ENCODE results near the gene ATP6V1A. TPM values are rescaled to one million over a fixed set of nuclear protein-coding genes. Genes with fewer than 3 reads are reported as not detected.
A peak's percentile ranks its signal among the peaks of the same experiment; 100 is the strongest.

ATP6V1A gene
- total and polyA plus RNA-seq, 2 donors, result 30.0 to 39.6 TPM

DNA sequence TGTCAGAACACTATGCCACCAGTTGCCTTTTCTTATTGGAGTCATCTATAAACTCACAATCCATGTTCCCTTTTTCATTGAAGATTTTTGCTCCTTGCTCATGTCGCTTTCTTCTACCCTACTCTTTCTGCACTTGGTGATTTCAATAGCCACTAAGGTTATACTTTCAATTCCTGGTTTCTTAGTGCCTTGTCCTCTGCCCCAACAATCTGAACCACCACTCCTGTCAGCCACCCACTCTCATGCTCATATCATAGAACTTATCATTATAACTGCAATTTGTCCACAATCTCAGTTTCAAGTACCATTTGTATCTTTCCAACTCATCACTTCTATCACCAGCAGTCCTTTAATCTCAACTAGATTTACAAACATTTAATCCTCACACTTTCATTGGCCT lies 81.8 kb downstream of the ATP6V1A start:
- no peaks in the 10 kb centered on the region for H3K27me3 ChIP-seq (ENCODE audit: control insufficient read depth in 2 of 2, insufficient read depth in 1 of 2, low read length in 1 of 2)
- no peak for DNase-seq (ENCODE audit: low read depth in 6 of 9, low spot score in 9 of 9)
- H3K27ac ChIP-seq (ENCODE audit: low read depth in 1 of 2, low read length in 1 of 2), result no peak overlapping the region
- no peaks in the 10 kb centered on the region for H3K36me3 ChIP-seq (ENCODE audit: control insufficient read depth in 2 of 2, insufficient read depth in 2 of 2, low read length in 1 of 2)
- H3K4me3 ChIP-seq (ENCODE audit: low read length in 2 of 2), result no peak overlapping the region
- 95% methylated on average over 1 of the region's 1 CpG for WGBS
- no peaks in the 10 kb centered on the region for H3K9me3 ChIP-seq (ENCODE audit: control insufficient read depth in 2 of 2, insufficient read depth in 1 of 2, low read length in 1 of 2)
- peaks cover 0 to 2% of the 10 kb centered on the region in 2 donors for H3K4me1 ChIP-seq (ENCODE audit: control insufficient read depth in 2 of 2, insufficient read depth in 2 of 2, low read length in 2 of 2)

DNA sequence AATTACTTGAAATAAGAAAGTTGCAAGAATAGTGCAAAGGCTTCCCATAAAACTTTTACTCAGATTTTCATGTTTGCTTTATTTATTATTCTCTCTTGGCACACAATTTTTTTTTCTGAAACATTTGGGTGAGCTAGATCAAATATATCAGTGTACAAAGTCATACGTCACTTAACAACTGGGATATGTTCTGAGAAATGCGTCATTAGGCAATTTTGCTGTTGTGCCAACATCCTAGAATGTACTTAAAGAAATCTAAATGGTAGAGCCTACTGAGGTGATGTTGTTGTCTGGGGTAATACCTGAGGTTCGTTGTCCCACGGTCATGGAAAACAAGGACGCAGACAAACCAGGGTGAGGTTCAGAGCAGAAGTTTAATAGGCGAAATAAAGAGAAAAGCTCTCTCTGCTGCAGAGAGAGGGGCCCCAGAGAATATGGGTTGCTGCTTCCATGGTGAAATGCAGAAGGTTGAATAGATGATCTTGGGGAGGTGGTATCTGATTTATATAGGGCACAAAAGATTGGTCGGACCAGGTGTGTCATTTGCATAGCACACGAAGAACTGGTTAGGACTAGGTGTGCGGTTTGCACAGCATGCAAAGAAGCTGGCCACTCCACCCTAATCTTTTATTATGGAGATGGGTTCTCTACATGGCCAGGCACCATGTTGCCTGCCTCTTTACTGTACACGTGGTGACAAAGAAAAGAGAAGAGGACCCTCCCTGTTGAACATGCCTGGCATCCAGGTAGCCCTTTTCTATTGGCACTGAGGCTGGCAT lies 82.9 kb downstream of the ATP6V1A start:
- no peak for DNase-seq (ENCODE audit: low read depth in 6 of 9, low spot score in 9 of 9)
- H3K4me3 ChIP-seq (ENCODE audit: low read length in 2 of 2), result no peak overlapping the region
- H3K36me3 ChIP-seq (ENCODE audit: control insufficient read depth in 2 of 2, insufficient read depth in 2 of 2, low read length in 1 of 2), result no peaks in the 10 kb centered on the region
- no peak overlapping the region for H3K27ac ChIP-seq (ENCODE audit: low read depth in 1 of 2, low read length in 1 of 2)
- WGBS, result 93% methylated on average over 10 of the region's 10 CpGs
- no peaks in the 10 kb centered on the region for H3K9me3 ChIP-seq (ENCODE audit: control insufficient read depth in 2 of 2, insufficient read depth in 1 of 2, low read length in 1 of 2)
- H3K27me3 ChIP-seq (ENCODE audit: control insufficient read depth in 2 of 2, insufficient read depth in 1 of 2, low read length in 1 of 2), result no peaks in the 10 kb centered on the region
- H3K4me1 ChIP-seq (ENCODE audit: control insufficient read depth in 2 of 2, insufficient read depth in 2 of 2, low read length in 2 of 2), result peaks cover 0 to 2% of the 10 kb centered on the region in 2 donors

DNA sequence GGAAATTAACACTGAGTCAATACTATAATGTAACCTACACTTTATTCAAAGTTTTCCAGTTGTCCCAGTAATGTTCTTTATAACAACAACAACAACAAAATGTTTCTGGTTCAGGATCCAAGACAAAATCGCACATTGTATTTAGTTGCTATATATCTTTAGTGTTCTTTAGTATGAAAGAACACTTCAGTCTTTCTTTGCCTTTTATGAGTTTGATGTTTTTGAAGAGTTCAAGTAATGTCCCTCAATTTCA lies 84.2 kb downstream of the ATP6V1A start:
- no peaks in the 10 kb centered on the region for H3K36me3 ChIP-seq (ENCODE audit: control insufficient read depth in 2 of 2, insufficient read depth in 2 of 2, low read length in 1 of 2)
- WGBS, result 0% methylated on average over 1 of the region's 1 CpG
- H3K4me3 ChIP-seq (ENCODE audit: low read length in 2 of 2), result no peak overlapping the region
- no peaks in the 10 kb centered on the region for H3K27me3 ChIP-seq (ENCODE audit: control insufficient read depth in 2 of 2, insufficient read depth in 1 of 2, low read length in 1 of 2)
- no peaks in the 10 kb centered on the region for H3K9me3 ChIP-seq (ENCODE audit: control insufficient read depth in 2 of 2, insufficient read depth in 1 of 2, low read length in 1 of 2)
- no peak overlapping the region for H3K27ac ChIP-seq (ENCODE audit: low read depth in 1 of 2, low read length in 1 of 2)
- no peak for DNase-seq (ENCODE audit: low read depth in 6 of 9, low spot score in 9 of 9)
- H3K4me1 ChIP-seq (ENCODE audit: control insufficient read depth in 2 of 2, insufficient read depth in 2 of 2, low read length in 2 of 2), result peaks cover 0 to 2% of the 10 kb centered on the region in 2 donors

DNA sequence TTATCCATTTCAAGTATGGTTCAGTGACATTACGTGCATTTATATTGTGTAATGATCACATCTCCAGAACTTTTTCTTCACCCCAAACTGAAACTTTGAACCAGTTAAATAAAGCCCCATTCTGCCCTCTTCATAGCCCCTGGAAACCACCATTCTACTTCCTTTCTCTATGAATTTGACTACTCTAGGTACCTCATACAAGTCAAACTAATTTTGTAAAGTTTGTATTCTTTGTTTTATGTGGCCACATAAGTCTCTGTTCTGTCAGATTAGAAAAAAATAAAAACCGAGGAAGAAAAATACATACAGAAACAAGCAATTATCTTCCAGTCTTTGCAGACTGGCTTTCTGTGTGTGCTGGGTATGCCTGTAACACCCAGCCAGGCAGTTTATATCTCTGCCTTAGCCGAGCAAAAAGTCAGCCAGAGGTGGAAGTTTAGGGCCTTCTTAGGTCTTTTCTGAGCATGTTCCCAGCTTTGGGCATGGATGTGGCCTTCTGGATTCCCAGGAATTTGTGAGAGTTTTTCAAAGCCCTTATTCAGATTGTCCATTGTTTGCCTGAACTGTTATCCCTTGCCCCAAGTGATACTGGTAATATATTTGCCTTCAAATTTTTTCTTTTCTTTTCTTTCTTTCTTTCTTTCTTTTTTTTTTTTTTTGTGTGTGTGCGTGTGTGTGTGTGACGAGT lies 85.8 kb downstream of the ATP6V1A start:
- peak in 1 of 9 donors; percentile 26 for DNase-seq (ENCODE audit: low read depth in 6 of 9, low spot score in 9 of 9)
- H3K4me3 ChIP-seq (ENCODE audit: low read length in 2 of 2), result no peak overlapping the region
- peaks cover 0 to 2% of the 10 kb centered on the region in 2 donors for H3K4me1 ChIP-seq (ENCODE audit: control insufficient read depth in 2 of 2, insufficient read depth in 2 of 2, low read length in 2 of 2)
- WGBS, result 87% methylated on average over 5 of the region's 5 CpGs
- H3K27me3 ChIP-seq (ENCODE audit: control insufficient read depth in 2 of 2, insufficient read depth in 1 of 2, low read length in 1 of 2), result no peaks in the 10 kb centered on the region
- no peaks in the 10 kb centered on the region for H3K36me3 ChIP-seq (ENCODE audit: control insufficient read depth in 2 of 2, insufficient read depth in 2 of 2, low read length in 1 of 2)
- no peaks in the 10 kb centered on the region for H3K9me3 ChIP-seq (ENCODE audit: control insufficient read depth in 2 of 2, insufficient read depth in 1 of 2, low read length in 1 of 2)
- no peak overlapping the region for H3K27ac ChIP-seq (ENCODE audit: low read depth in 1 of 2, low read length in 1 of 2)

DNA sequence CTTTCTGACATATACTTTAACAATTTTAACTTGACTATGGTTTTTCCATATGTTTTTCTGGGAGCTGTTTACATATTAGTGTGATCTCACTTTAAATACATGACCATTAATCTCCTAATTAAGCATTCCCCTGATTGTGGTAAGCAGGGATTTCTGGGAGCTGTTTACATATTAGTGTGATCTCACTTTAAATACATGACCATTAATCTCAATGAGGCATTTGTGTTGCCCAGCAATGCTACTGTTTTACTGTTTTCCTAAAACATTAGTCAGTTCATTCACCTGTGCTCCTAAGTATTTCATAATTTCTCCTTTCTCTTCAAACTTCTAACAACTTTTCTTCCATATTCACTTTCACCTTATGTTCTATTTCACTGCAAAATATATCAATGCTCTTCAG lies 88.1 kb downstream of the ATP6V1A start:
- Histone ChIP-seq H3K27me3 (ENCODE audit: control insufficient read depth in 2 of 2, insufficient read depth in 1 of 2, low read length in 1 of 2) (no peaks in the 10 kb centered on the region), H3K4me3 (ENCODE audit: low read length in 2 of 2) (no peak overlapping the region), H3K4me1 (ENCODE audit: control insufficient read depth in 2 of 2, insufficient read depth in 2 of 2, low read length in 2 of 2) (peaks cover 7% of the 10 kb centered on the region in 2 donors), H3K9me3 (ENCODE audit: control insufficient read depth in 2 of 2, insufficient read depth in 1 of 2, low read length in 1 of 2) (no peaks in the 10 kb centered on the region), H3K27ac (ENCODE audit: low read depth in 1 of 2, low read length in 1 of 2) (no peak overlapping the region), H3K36me3 (ENCODE audit: control insufficient read depth in 2 of 2, insufficient read depth in 2 of 2, low read length in 1 of 2) (no peaks in the 10 kb centered on the region)
- no peak for DNase-seq (ENCODE audit: low read depth in 6 of 9, low spot score in 9 of 9)

DNA sequence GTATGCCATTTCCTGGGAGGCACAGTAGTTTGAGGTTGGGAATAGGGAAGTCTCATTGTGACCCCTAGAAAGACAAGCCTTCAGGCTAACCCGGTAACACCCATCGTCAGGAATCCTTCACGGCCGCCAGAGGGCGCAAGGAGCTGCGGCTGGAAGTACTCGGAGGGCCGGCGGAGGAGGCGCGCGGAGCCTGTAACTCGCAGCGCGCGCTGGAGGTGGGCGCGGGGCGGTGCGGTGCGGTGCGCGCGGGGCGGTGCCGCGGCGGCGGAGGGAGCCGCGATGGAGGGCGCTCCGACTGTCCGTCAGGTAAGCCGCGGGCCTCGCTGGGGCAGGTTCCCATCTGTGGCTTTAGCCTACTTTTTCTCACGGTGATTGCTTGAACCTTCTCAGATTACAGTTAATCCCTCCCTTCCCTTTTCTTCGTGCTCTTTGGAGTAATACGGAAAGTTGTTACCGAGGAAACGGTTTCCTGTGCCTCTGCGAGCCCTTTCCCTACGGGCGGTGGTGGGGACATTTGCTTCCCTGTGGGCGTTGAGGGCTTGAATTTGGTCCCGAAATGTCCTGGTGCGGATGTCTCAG lies 91.9 kb downstream of the ATP6V1A start, which contains the start of gene GRAMD1C:
Gene GRAMD1C (plus strand): TSS at position 158 of the 579 bp plus-strand sequence. CDS start 122 bp downstream, at position 280.
- Histone ChIP-seq H3K4me3 (ENCODE audit: low read length in 2 of 2) (peak within 1 kb of the TSS; percentile 51 to 60), H3K36me3 (ENCODE audit: control insufficient read depth in 2 of 2, insufficient read depth in 2 of 2, low read length in 1 of 2) (no peaks in the 10 kb centered on the region), H3K27ac (ENCODE audit: low read depth in 1 of 2, low read length in 1 of 2) (no peak within 1 kb of the TSS), H3K27me3 (ENCODE audit: control insufficient read depth in 2 of 2, insufficient read depth in 1 of 2, low read length in 1 of 2) (no peaks in the 10 kb centered on the region), H3K9me3 (ENCODE audit: control insufficient read depth in 2 of 2, insufficient read depth in 1 of 2, low read length in 1 of 2) (no peaks in the 10 kb centered on the region), H3K4me1 (ENCODE audit: control insufficient read depth in 2 of 2, insufficient read depth in 2 of 2, low read length in 2 of 2) (peaks cover 5 to 7% of the 10 kb centered on the region in 2 donors)
- under 1% methylated on average over 48 of the region's 48 CpGs for WGBS
- DNase-seq (ENCODE audit: low read depth in 6 of 9, low spot score in 9 of 9), result peak; percentile 55 to 91 (median 83)

DNA sequence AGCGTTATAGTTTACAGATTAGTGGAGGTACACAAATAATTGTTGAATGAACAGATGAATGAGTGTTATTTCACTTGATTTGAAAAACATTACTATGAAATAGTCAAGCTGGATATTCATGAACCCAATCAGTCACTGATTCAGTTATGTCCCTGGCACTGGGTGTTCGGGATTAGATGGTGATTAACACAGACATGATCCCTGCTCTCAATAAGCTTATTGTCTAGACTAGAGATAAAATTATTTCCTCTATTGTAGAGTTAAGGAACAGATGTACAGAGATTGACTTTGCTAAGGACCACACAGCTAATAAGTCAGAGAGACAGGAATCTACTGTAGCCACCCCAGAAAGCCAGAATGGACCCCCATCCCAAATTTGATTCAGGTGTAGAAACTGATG lies 92.7 kb downstream of the ATP6V1A start:
- no peaks in the 10 kb centered on the region for H3K36me3 ChIP-seq (ENCODE audit: control insufficient read depth in 2 of 2, insufficient read depth in 2 of 2, low read length in 1 of 2)
- H3K27me3 ChIP-seq (ENCODE audit: control insufficient read depth in 2 of 2, insufficient read depth in 1 of 2, low read length in 1 of 2), result no peaks in the 10 kb centered on the region
- no peak overlapping the region for H3K4me3 ChIP-seq (ENCODE audit: low read length in 2 of 2)
- WGBS, result 99% methylated on average over 2 of the region's 2 CpGs
- H3K4me1 ChIP-seq (ENCODE audit: control insufficient read depth in 2 of 2, insufficient read depth in 2 of 2, low read length in 2 of 2), result peaks cover 5 to 7% of the 10 kb centered on the region in 2 donors
- no peak for DNase-seq (ENCODE audit: low read depth in 6 of 9, low spot score in 9 of 9)
- H3K27ac ChIP-seq (ENCODE audit: low read depth in 1 of 2, low read length in 1 of 2), result no peak overlapping the region
- H3K9me3 ChIP-seq (ENCODE audit: control insufficient read depth in 2 of 2, insufficient read depth in 1 of 2, low read length in 1 of 2), result no peaks in the 10 kb centered on the region

DNA sequence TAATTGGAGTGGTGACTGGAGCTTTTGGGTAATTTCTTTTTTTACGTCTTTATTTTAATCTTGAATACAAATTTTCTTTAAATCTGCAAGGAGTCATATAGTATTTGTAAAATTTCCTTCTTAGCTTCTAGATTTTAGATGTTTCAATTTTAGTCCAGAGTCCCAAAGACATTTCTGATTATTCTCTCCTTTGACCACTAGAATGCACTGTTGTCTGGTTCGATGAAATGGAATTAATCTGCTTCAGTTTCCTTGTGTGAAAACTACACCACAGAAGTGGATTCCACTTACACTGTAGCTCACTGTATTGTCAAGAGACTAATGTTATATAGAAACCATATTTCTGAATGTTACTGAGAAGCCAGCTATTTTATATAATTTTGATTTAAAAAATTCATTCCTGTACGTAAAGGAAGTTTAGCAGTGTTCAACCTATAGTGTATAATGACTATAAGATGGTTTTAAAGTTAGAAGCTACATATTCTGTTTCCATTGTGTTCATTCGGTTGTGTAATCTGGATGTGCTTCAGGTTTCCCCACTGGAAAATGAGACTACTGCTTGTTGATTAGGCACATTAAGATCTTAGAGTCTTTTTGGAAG lies 97.9 kb downstream of the ATP6V1A start:
- Histone ChIP-seq H3K4me3 (ENCODE audit: low read length in 2 of 2) (no peak overlapping the region), H3K4me1 (ENCODE audit: control insufficient read depth in 2 of 2, insufficient read depth in 2 of 2, low read length in 2 of 2) (no peaks in the 10 kb centered on the region), H3K36me3 (ENCODE audit: control insufficient read depth in 2 of 2, insufficient read depth in 2 of 2, low read length in 1 of 2) (no peaks in the 10 kb centered on the region), H3K9me3 (ENCODE audit: control insufficient read depth in 2 of 2, insufficient read depth in 1 of 2, low read length in 1 of 2) (no peaks in the 10 kb centered on the region), H3K27me3 (ENCODE audit: control insufficient read depth in 2 of 2, insufficient read depth in 1 of 2, low read length in 1 of 2) (no peaks in the 10 kb centered on the region), H3K27ac (ENCODE audit: low read depth in 1 of 2, low read length in 1 of 2) (no peak overlapping the region)
- WGBS, result 70% methylated on average over 4 of the region's 4 CpGs
- DNase-seq (ENCODE audit: low read depth in 6 of 9, low spot score in 9 of 9), result peak in 5 of 9 donors; percentile 7 to 49 (median 21)

DNA sequence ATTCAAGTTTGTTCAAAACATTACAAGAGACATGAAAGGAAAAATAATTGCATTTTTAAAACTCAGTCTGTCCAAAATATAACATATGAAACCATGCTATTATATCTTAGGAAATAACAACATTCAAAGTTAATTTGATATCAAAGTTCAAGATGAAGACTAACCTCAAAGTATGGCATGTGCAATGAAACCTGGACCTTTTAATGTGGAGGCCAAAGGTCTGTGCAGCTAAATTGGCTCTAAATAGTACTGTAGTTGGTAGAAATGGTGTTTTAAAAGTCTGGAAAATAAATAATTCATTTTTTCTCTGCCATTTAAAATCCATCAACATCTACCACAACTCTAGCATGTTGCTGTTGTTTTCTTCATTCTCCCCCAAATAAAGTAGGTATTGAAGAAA lies 100.4 kb downstream of the ATP6V1A start:
- Histone ChIP-seq H3K36me3 (ENCODE audit: control insufficient read depth in 2 of 2, insufficient read depth in 2 of 2, low read length in 1 of 2) (no peaks in the 10 kb centered on the region), H3K27ac (ENCODE audit: low read depth in 1 of 2, low read length in 1 of 2) (no peak overlapping the region), H3K4me1 (ENCODE audit: control insufficient read depth in 2 of 2, insufficient read depth in 2 of 2, low read length in 2 of 2) (no peaks in the 10 kb centered on the region), H3K27me3 (ENCODE audit: control insufficient read depth in 2 of 2, insufficient read depth in 1 of 2, low read length in 1 of 2) (no peaks in the 10 kb centered on the region), H3K9me3 (ENCODE audit: control insufficient read depth in 2 of 2, insufficient read depth in 1 of 2, low read length in 1 of 2) (no peaks in the 10 kb centered on the region), H3K4me3 (ENCODE audit: low read length in 2 of 2) (no peak overlapping the region)
- no peak for DNase-seq (ENCODE audit: low read depth in 6 of 9, low spot score in 9 of 9)
